ENCODE results near the gene FXYD2.

GRCh38 chr11:117771197-117771596 is 53.3 kb downstream of the FXYD2 start:
- TF ChIP-seq SP1 (CRISPR knock-in tag; conservative IDR thresholded peaks at IDR 0.05) = no peak
- TF ChIP-seq USF2 (CRISPR knock-in tag; IDR thresholded peaks at IDR 0.05) = no peak
- no peak for TF ChIP-seq CTCF (IDR thresholded peaks at IDR 0.05)
- no peak for TF ChIP-seq ZNF317 (CRISPR knock-in tag; IDR thresholded peaks at IDR 0.05; ENCODE audit: borderline replicate concordance, low read depth)
- no peak for TF ChIP-seq MLX (CRISPR knock-in tag; IDR thresholded peaks at IDR 0.05)
- no peak for TF ChIP-seq ZNF396 (CRISPR knock-in tag; IDR thresholded peaks at IDR 0.05; ENCODE audit: borderline replicate concordance)
- TF ChIP-seq TEAD4 (CRISPR knock-in tag; IDR thresholded peaks at IDR 0.05) = no peak

Measured in WTC11 (cell line).